GM18861 (cell line): Measurements from ENCODE around the gene PLEK2.
"Not testable (repeated sequence)": the region's sequence is repeated elsewhere in the genome, so short reads cannot be mapped to it uniquely, and the experiment has no call there.

Experiments
- ATAC-seq: cut with Tn5 transposase; IDR thresholded peaks from one replicate; pipeline ENCODE4 v1.9.1; 2021; ENCODE audit not compliant: unreplicated experiment

PLEK2 gene

GRCh38 chr14:67429510-67430205 is 17.7 kb upstream of the PLEK2 start:
- no peak for ATAC-seq

- no peak for ATAC-seq
Observed at GRCh38 chr14:67428501-67429031, 16.6 kb upstream of the PLEK2 start.

GRCh38 chr14:67426983-67427606 is 15.1 kb upstream of the PLEK2 start:
- no peak for ATAC-seq

- no peak for ATAC-seq
Observed at GRCh38 chr14:67426161-67426560, 14.2 kb upstream of the PLEK2 start.

- no peak for ATAC-seq
Observed at GRCh38 chr14:67425608-67426007, 13.6 kb upstream of the PLEK2 start.

GRCh38 chr14:67424539-67424938 is 12.6 kb upstream of the PLEK2 start:
- ATAC-seq = no peak

- ATAC-seq = no peak
Observed at GRCh38 chr14:67423424-67423823, 11.5 kb upstream of the PLEK2 start.

GRCh38 chr14:67421356-67422224 is 9.6 kb upstream of the PLEK2 start:
- ATAC-seq = no peak

- no peak for ATAC-seq
Observed at GRCh38 chr14:67420102-67420739, 8.3 kb upstream of the PLEK2 start.

GRCh38 chr14:67418401-67419191 is 6.6 kb upstream of the PLEK2 start:
- no peak for ATAC-seq

GRCh38 chr14:67417633-67418032 is 5.7 kb upstream of the PLEK2 start:
- ATAC-seq = no peak

GRCh38 chr14:67416810-67417209 is 4.8 kb upstream of the PLEK2 start:
- ATAC-seq = no peak

- ATAC-seq = no peak
Observed at GRCh38 chr14:67416085-67416484, 4.1 kb upstream of the PLEK2 start.

- not testable (repeated sequence) for ATAC-seq
Observed at GRCh38 chr14:67415610-67416009, 3.6 kb upstream of the PLEK2 start.

- no peak for ATAC-seq
Observed at GRCh38 chr14:67413806-67414769, 2.1 kb upstream of the PLEK2 start.

- no peak for ATAC-seq
Observed at GRCh38 chr14:67411370-67411769, 595 bp downstream of the PLEK2 start.

- no peak for ATAC-seq
Observed at GRCh38 chr14:67410313-67410712, 1.7 kb downstream of the PLEK2 start.

GRCh38 chr14:67409461-67409860 is 2.5 kb downstream of the PLEK2 start:
- no peak for ATAC-seq

GRCh38 chr14:67408122-67408801 is 3.7 kb downstream of the PLEK2 start:
- not testable (repeated sequence) for ATAC-seq
